CD4-positive, alpha-beta T cell treated with Interleukin-6 at 100 ng/mL for 8 hours (primary cell): Measurements from ENCODE around the gene VTI1A.

Experiments
- DNase-seq: peaks from one replicate; pipeline ENCODE4 v3.0.0-alpha.2; 2020; ENCODE audit warnings: mixed read lengths, low spot score

The VTI1A gene

DNA sequence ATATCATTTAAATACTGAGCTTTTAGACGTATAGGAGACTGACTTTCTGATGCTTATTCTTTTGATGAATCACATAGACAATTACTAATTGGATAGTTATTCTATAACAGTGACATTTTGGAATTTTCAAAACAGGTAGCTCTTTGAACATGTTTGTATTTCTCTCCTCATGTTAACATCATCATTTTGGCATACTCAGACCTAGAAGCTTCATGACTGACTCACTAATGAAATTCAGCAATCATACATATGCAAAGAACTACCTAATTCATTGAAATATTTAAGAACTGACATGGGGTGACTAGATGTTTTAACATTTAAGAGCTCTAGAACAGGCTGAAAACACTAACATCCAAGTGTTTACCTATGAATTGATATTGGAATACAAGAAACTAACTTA, 192.3 kb downstream of the VTI1A start:
- no peak for DNase-seq

GRCh38 chr10:112640638-112641037, 193.6 kb downstream of the VTI1A start:
- DNase-seq: no peak

DNA sequence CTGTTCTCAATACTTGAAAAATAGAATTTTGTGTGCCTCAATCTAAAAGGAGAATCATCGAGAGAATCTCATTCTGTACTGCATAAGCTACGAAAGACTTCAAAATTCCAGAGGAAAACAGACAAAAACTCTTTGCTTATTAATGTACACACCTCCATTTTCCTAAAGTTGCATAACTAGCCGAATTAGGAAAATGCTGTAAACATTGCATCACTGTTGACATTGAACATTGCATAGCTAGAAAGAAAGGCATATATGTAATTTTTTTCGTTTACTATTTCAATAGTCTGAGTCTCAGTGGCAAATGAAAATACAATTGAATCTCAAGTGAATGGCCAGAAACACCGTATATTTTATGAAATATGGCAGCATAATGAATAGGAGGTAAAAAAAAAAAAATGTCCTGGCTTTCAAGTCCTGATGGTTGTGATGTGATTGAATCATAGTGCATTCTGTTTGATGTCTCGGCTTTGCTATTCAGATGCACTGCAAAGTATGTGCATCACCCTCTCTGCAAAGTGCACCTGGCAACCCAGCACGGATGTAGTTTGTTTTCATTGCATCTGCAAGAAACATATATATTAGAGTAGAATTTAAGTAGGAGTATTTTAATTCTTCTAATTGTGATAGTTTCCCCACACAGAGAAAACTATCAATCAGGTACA, 196.7 kb downstream of the VTI1A start:
- DNase-seq: no peak

DNA sequence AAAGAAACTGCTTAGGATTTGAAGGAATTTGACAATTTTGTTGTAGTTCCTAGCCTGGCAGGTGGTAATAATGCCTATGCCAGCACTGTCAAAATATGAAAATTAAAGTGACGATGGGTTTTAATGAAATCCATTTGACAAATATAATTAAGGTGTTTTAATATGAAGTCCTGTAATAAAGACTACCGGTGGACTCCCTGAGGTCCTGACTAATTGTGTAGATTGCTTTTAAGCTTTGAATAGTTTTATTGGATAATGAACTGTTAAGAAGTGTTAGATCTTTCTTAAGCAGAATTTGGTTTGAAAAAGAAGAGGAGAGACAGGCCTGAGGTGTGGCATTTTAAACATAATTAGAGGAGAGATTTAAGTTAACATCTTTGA, 197.2 kb downstream of the VTI1A start:
- DNase-seq: no peak

- DNase-seq: no peak
Observed at GRCh38 chr10:112649006-112649821, 202.2 kb downstream of the VTI1A start.

DNA sequence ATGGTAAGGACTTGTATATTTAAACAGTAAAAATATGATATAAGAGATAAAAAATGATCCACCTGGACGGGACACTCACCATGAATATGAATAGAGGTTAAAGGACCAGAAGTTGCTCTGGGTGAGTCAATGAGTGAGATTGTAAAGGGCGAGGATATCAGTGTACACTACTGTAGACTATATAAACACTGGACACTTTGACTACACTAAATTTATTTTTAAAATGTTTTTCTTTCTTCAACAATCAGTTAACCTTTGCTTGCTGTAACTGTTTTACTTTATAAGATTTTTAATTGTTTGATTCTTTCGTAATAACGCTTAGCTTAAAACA, 202.8 kb downstream of the VTI1A start:
- no peak for DNase-seq

DNA sequence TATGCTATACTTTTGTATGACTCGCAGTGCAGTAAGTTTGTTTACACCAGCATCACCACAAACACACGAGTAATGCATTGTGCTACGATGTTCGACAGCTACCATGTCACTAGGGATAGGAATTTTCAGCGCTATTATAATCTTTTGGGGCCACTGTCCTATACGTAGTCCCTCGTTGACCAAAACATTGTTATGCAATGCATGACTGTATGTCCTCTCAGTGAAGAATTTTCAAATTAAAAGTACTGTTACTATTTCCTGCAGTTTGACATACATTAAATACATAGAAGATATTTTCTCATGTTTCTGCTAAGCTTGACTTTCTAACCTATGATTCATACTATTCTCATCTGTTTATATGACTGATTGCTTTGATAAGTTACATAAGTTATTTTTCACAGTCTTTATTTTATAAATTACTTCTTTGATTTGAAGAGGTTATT, 203.6 kb downstream of the VTI1A start:
- no peak for DNase-seq

- no peak for DNase-seq
Observed at GRCh38 chr10:112653215-112653614, 206.2 kb downstream of the VTI1A start.

GRCh38 chr10:112653851-112654250, 206.8 kb downstream of the VTI1A start:
- no peak for DNase-seq

- DNase-seq: no peak
Observed at GRCh38 chr10:112654794-112655193, 207.8 kb downstream of the VTI1A start.

GRCh38 chr10:112655722-112656121, 208.7 kb downstream of the VTI1A start:
- DNase-seq: no peak

GRCh38 chr10:112658465-112658864, 211.4 kb downstream of the VTI1A start:
- DNase-seq: no peak

- no peak for DNase-seq
Observed at GRCh38 chr10:112658900-112659638, 212.1 kb downstream of the VTI1A start.

DNA sequence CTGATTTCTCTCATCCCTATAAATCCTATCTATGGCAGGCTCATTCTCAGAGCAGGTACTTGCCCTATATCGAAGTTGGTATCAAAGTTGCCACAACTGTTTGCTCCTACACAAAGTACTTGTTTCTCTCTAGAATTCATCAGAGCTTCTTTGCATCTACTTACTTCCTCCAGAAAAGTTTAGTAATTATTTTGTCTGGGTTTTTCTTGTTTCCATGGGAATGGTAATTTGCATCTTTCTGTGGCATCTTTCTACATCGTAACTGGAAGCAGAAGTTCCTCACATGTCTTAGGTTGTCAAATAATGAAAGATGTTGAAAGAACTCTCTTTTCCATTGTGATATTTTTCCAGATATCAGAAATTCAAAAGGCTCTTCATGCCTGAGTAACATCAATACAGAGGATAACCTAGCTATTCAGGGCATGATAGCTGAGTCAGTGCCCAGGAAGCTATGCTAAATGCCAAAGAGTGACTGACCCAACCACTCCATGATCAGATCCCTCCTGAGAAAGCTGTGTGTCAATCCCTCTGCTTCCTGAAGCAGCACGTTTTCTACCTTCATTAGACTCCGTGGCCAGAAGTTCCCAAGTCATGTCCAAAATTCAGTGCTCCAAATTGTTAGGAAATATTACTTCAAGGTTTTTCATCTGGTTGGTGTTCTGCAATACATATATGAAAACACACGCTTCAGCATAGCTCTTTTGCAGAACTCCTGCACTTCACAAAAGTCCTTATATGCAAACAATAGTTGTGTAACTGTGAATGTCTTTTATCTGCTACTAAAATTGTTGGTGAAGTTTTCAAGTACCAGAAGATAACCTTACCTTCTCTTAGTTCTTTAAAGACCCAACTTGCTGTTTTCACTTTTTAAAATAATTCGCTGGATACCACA, 216.5 kb downstream of the VTI1A start:
- DNase-seq: no peak

- DNase-seq: no peak
Observed at GRCh38 chr10:112666094-112666493, 219.1 kb downstream of the VTI1A start.

DNA sequence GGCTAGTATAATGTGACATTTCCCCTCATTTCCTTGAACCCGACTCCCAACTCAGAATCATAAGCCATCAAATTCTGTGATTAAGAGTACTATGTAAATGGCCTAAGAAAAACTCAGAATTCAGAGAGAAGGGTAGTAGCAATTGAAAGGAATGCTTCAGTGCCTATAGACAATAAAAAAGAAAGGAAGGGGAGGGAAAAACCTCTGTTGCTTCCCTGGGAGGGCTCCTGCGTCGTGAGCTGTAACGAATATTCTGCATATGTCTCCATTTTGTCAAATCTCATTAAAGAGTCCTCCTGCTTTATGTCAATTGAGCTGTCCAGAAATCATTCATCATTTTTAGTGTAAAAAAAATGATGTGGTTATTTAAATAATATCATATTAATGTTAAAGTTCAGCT, 223.0 kb downstream of the VTI1A start:
- DNase-seq: no peak

DNA sequence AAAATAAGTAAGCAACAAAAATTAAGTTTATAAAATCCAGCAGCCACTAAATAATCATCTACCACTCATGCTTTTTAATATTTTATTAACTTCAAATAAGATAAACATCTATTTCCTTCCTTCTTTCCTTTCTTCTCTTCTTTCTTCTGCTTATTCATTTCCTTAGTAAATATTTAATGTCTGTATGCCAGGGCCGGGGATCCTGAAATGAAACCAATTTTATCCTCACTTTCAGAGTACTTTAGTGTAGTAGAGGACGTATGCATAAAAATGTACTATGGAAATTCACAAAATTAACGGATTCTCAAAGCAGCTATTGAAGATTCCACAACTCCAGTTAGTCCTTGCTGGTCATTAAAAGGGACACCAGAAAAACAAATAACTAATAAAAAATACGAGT, 224.7 kb downstream of the VTI1A start:
- DNase-seq: no peak

- DNase-seq: no peak
Observed at GRCh38 chr10:112672706-112673105, 225.7 kb downstream of the VTI1A start.

DNA sequence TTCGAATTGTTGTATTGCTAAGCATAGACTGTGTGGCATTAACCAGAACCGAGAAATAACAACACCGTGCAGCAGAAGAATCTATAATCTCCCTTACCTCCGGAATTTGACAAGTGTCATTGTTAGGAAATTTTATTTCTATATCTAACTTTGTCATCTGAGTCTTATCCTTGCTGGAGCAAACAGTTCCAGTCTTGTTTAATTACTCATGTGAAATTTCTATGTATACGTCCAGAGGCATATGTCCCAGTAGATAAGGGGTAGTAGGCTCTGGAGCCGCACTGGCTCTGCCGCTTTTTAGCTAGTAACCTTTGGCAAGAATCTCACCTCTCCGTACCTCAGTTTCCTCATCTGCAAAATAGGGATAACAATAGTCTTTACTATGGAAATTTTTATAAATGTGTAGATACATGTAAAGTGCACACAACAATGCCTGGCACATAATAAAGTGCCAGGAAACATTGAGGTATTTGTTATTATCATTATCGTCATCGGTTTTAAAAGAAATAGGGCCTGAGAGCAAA, 228.6 kb downstream of the VTI1A start:
- DNase-seq: no peak

- no peak for DNase-seq
Observed at GRCh38 chr10:112677689-112678088, 230.7 kb downstream of the VTI1A start.

DNA sequence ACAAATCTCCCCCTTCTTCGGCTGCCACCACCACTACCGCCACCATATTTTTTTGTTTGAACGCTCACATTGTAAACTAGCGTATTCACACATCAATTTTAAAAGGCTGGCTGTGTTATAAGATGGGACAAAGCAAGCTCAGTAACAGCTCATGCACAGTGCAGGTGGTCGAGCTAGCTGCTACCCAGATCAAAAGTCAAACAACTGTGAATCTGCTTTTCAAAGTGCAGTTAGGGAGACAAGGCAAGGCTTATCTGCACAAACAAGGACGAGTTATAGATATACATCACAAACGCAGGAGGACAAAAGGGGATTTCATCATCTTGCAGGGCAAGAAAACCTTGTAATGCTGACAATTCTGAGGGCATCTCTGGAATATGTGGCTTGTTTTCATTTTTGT, 231.6 kb downstream of the VTI1A start:
- no peak for DNase-seq

DNA sequence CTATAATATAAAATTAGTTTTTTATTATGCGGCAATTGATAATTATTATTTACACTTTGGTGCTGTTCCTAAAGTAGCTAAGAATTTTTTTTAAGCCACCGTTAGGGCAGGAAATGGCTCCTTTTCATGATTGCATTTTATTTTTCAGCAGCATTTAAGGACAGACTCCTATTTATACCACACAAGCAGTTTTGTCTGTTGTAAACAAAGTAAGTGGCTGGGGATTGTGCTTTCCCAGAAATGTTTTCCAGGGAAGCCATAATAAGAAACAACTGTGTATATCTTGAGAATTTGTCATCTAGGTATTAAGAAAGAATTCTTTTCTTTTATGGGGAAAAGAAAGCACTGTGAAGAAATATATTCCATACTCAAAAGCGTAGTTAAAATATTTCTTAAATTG, 232.0 kb downstream of the VTI1A start:
- no peak for DNase-seq
